ENCODE measurements around the gene NMNAT1. TPM values are rescaled to one million over a fixed set of nuclear protein-coding genes. Genes with fewer than 3 reads are reported as not detected.
A peak's percentile ranks its signal among the peaks of the same experiment; 100 is the strongest.
"Not testable (repeated sequence)": the region's sequence is repeated elsewhere in the genome, so short reads cannot be mapped to it uniquely, and the experiment has no call there.

Gene NMNAT1
- total RNA-seq, 1 donor from 2014 or later: 11.0 TPM

GRCh38 chr1:9912264-9912936 is 30.9 kb upstream of the NMNAT1 start:
- no peaks in the 10 kb centered on the region for H3K9me3 Mint-ChIP-seq (ENCODE audit: low read depth)
- peak overlapping the region; percentile 23 for H3K4me3 Mint-ChIP-seq (ENCODE audit: low read depth)
- H3K27ac Mint-ChIP-seq: peak overlapping the region; percentile 57
- TF ChIP-seq CTCF (IDR thresholded peaks at IDR 0.05; ENCODE audit: unreplicated experiment): no peak
- no peaks in the 10 kb centered on the region for H3K27me3 Mint-ChIP-seq
- peaks cover 36% of the 10 kb centered on the region for H3K4me1 Mint-ChIP-seq (ENCODE audit: low read depth)
- DNase-seq (ENCODE audit: low spot score, unreplicated experiment): no peak
- H3K36me3 Mint-ChIP-seq (ENCODE audit: insufficient read depth): peaks cover 2% of the 10 kb centered on the region

GRCh38 chr1:9914610-9914937 is 28.7 kb upstream of the NMNAT1 start:
- no peak overlapping the region for H3K27ac Mint-ChIP-seq
- no peak for TF ChIP-seq CTCF (IDR thresholded peaks at IDR 0.05; ENCODE audit: unreplicated experiment)
- H3K9me3 Mint-ChIP-seq (ENCODE audit: low read depth): no peaks in the 10 kb centered on the region
- no peaks in the 10 kb centered on the region for H3K27me3 Mint-ChIP-seq
- no peak overlapping the region for H3K4me3 Mint-ChIP-seq (ENCODE audit: low read depth)
- H3K4me1 Mint-ChIP-seq (ENCODE audit: low read depth): peaks cover 21% of the 10 kb centered on the region
- H3K36me3 Mint-ChIP-seq (ENCODE audit: insufficient read depth): no peaks in the 10 kb centered on the region
- no peak for DNase-seq (ENCODE audit: low spot score, unreplicated experiment)

- Mint-ChIP-seq H3K36me3 (ENCODE audit: insufficient read depth) (no peaks in the 10 kb centered on the region), H3K27me3 (no peaks in the 10 kb centered on the region), H3K4me3 (ENCODE audit: low read depth) (no peak overlapping the region), H3K9me3 (ENCODE audit: low read depth) (no peaks in the 10 kb centered on the region), H3K4me1 (ENCODE audit: low read depth) (peaks cover 15% of the 10 kb centered on the region), H3K27ac (no peak overlapping the region)
- no peak for TF ChIP-seq CTCF (IDR thresholded peaks at IDR 0.05; ENCODE audit: unreplicated experiment)
- no peak for DNase-seq (ENCODE audit: low spot score, unreplicated experiment)
Measured at GRCh38 chr1:9916452-9916851, 26.8 kb upstream of the NMNAT1 start.

- H3K9me3 Mint-ChIP-seq (ENCODE audit: low read depth); H3K27me3 Mint-ChIP-seq; H3K27ac Mint-ChIP-seq; H3K4me3 Mint-ChIP-seq (ENCODE audit: low read depth); H3K36me3 Mint-ChIP-seq (ENCODE audit: insufficient read depth); DNase-seq (ENCODE audit: low spot score, unreplicated experiment): not testable (repeated sequence)
- H3K4me1 Mint-ChIP-seq (ENCODE audit: low read depth): peaks cover 14% of the 10 kb centered on the region
Measured at GRCh38 chr1:9917495-9917894, 25.8 kb upstream of the NMNAT1 start.

GRCh38 chr1:9917901-9918300 is 25.4 kb upstream of the NMNAT1 start:
- H3K27me3 Mint-ChIP-seq: no peaks in the 10 kb centered on the region
- DNase-seq (ENCODE audit: low spot score, unreplicated experiment): no peak
- no peaks in the 10 kb centered on the region for H3K9me3 Mint-ChIP-seq (ENCODE audit: low read depth)
- H3K4me3 Mint-ChIP-seq (ENCODE audit: low read depth): no peak overlapping the region
- no peaks in the 10 kb centered on the region for H3K36me3 Mint-ChIP-seq (ENCODE audit: insufficient read depth)
- no peak for TF ChIP-seq CTCF (IDR thresholded peaks at IDR 0.05; ENCODE audit: unreplicated experiment)
- H3K27ac Mint-ChIP-seq: no peak overlapping the region
- peaks cover 16% of the 10 kb centered on the region for H3K4me1 Mint-ChIP-seq (ENCODE audit: low read depth)

- TF ChIP-seq CTCF (IDR thresholded peaks at IDR 0.05; ENCODE audit: unreplicated experiment): no peak
- no peak overlapping the region for H3K4me3 Mint-ChIP-seq (ENCODE audit: low read depth)
- no peak overlapping the region for H3K27ac Mint-ChIP-seq
- H3K4me1 Mint-ChIP-seq (ENCODE audit: low read depth): peaks cover 7% of the 10 kb centered on the region
- DNase-seq (ENCODE audit: low spot score, unreplicated experiment): no peak
- H3K27me3 Mint-ChIP-seq: no peaks in the 10 kb centered on the region
- H3K36me3 Mint-ChIP-seq (ENCODE audit: insufficient read depth): no peaks in the 10 kb centered on the region
- H3K9me3 Mint-ChIP-seq (ENCODE audit: low read depth): no peaks in the 10 kb centered on the region
Measured at GRCh38 chr1:9920606-9921005, 22.7 kb upstream of the NMNAT1 start.
